Activated T-helper 1 cell treated with Interleukin-2 at 50 U/mL for 16 hours (primary cell): ENCODE data around the gene SLC38A1.
"Not testable (repeated sequence)": the region's sequence is repeated elsewhere in the genome, so short reads cannot be mapped to it uniquely, and the experiment has no call there.

Experiments used
- DNase-seq: peaks from one replicate; pipeline ENCODE4 v3.0.0-alpha.2; 2020; ENCODE audit warnings: low read depth

The SLC38A1 gene

GRCh38 chr12:46206471-46206870 lies 62.4 kb downstream of the SLC38A1 start:
- no peak for DNase-seq

- no peak for DNase-seq
Measured at GRCh38 chr12:46205294-46205693, 63.5 kb downstream of the SLC38A1 start.

- no peak for DNase-seq
Measured at GRCh38 chr12:46201284-46201789, 67.5 kb downstream of the SLC38A1 start.

GRCh38 chr12:46200551-46200950 lies 68.3 kb downstream of the SLC38A1 start:
- DNase-seq, result no peak

GRCh38 chr12:46198913-46199312 lies 69.9 kb downstream of the SLC38A1 start:
- no peak for DNase-seq

GRCh38 chr12:46197883-46198282 lies 71.0 kb downstream of the SLC38A1 start:
- DNase-seq, result no peak

- DNase-seq, result not testable (repeated sequence)
Measured at GRCh38 chr12:46190533-46190932, 78.3 kb downstream of the SLC38A1 start.

- DNase-seq, result no peak
Measured at GRCh38 chr12:46188170-46188569, 80.7 kb downstream of the SLC38A1 start.

GRCh38 chr12:46187023-46187422 lies 81.8 kb downstream of the SLC38A1 start:
- no peak for DNase-seq

GRCh38 chr12:46186088-46186487 lies 82.8 kb downstream of the SLC38A1 start:
- no peak for DNase-seq

- no peak for DNase-seq
Measured at GRCh38 chr12:46185686-46186085, 83.2 kb downstream of the SLC38A1 start.

- no peak for DNase-seq
Measured at GRCh38 chr12:46184798-46185595, 83.8 kb downstream of the SLC38A1 start.

- no peak for DNase-seq
Measured at GRCh38 chr12:46183112-46183511, 85.7 kb downstream of the SLC38A1 start.

- no peak for DNase-seq
Measured at GRCh38 chr12:46181465-46181864, 87.4 kb downstream of the SLC38A1 start.

GRCh38 chr12:46179693-46180452 lies 89.0 kb downstream of the SLC38A1 start:
- DNase-seq, result no peak

- no peak for DNase-seq
Measured at GRCh38 chr12:46177837-46178608, 90.8 kb downstream of the SLC38A1 start.

GRCh38 chr12:46177025-46177424 lies 91.8 kb downstream of the SLC38A1 start:
- DNase-seq, result no peak

GRCh38 chr12:46174919-46175318 lies 93.9 kb downstream of the SLC38A1 start:
- no peak for DNase-seq

- no peak for DNase-seq
Measured at GRCh38 chr12:46174061-46174662, 94.7 kb downstream of the SLC38A1 start.

GRCh38 chr12:46168426-46168825 lies 100.4 kb downstream of the SLC38A1 start:
- no peak for DNase-seq

GRCh38 chr12:46167412-46167811 lies 101.4 kb downstream of the SLC38A1 start:
- DNase-seq, result no peak

- DNase-seq, result no peak
Measured at GRCh38 chr12:46165191-46165590, 103.7 kb downstream of the SLC38A1 start.
